ENCODE measurements around the gene ADAMTS2. TPM values are rescaled to one million over a fixed set of nuclear protein-coding genes. Genes with fewer than 3 reads are reported as not detected.

The ADAMTS2 gene
- total RNA-seq, 1 experiment from 2014 or later: not detected

GRCh38 chr5:179166886-179167841 is 178.1 kb downstream of the ADAMTS2 start:
- H3K4me1 ChIP-seq (ENCODE audit: insufficient read depth, low read length): no peaks in the 10 kb centered on the region
- H3K4me2 ChIP-seq (ENCODE audit: low read length): peak overlapping the region; percentile 66
- no peaks in the 10 kb centered on the region for H3F3A ChIP-seq (ENCODE audit: low read length, unreplicated experiment)
- no peaks in the 10 kb centered on the region for H3K9me2 ChIP-seq (replicated peaks; ENCODE audit: low read length)
- BruUV-seq (replicated peaks): no TSS peak
- H3K27me3 ChIP-seq (ENCODE audit: low read length): no peaks in the 10 kb centered on the region
- no peaks in the 10 kb centered on the region for H3K36me3 ChIP-seq (ENCODE audit: low read depth, low read length)
- H3K4me3 ChIP-seq (ENCODE audit: low read length): no peak overlapping the region; the same call in 1 of the 2 replicates
- ATAC-seq: peak; percentile 72
- no peaks in the 10 kb centered on the region for H4K20me1 ChIP-seq (ENCODE audit: low read length)
- intact Hi-C loops (cut with micrococcal nuclease): loop anchor here (5.0 kb wide), 1 partner anchor 325 kb away; no protein-coding TSS in a partner anchor
- peak; percentile 38 for DNase-seq
- no peak overlapping the region for H3K27ac ChIP-seq (ENCODE audit: low read length)
- no peaks in the 10 kb centered on the region for H3K79me2 ChIP-seq (ENCODE audit: low read length)
- ChIA-PET CTCF (interaction anchor here (0.8 kb wide), 1 partner anchor 237 kb away, joined by 3 read pairs; no protein-coding TSS in a partner anchor), POLR2A (ENCODE audit: unreplicated experiment) (no interaction called here)
- H3K9me3 ChIP-seq (ENCODE audit: low read length): no peaks in the 10 kb centered on the region
- no peak overlapping the region for H2AFZ ChIP-seq (ENCODE audit: low read length)
- H3K9ac ChIP-seq (ENCODE audit: low read length): no peak overlapping the region
- TF ChIP-seq EZH2phosphoT487 (IDR thresholded peaks at IDR 0.05; ENCODE audit: borderline replicate concordance, low read length) (no peak), CTCF (conservative IDR thresholded peaks at IDR 0.05; ENCODE audit: low read depth, low read length) (peak; percentile 84), EZH2 (IDR thresholded peaks at IDR 0.05; ENCODE audit: low read length, unreplicated experiment) (no peak)

GRCh38 chr5:179166171-179166885 is 178.9 kb downstream of the ADAMTS2 start:
- H3F3A ChIP-seq (ENCODE audit: low read length, unreplicated experiment): no peaks in the 10 kb centered on the region
- H3K4me3 ChIP-seq (ENCODE audit: low read length): no peak overlapping the region
- ChIA-PET POLR2A (ENCODE audit: unreplicated experiment) (interaction anchor here (0.6 kb wide), 1 partner anchor 52 kb away, joined by 6 read pairs; no protein-coding TSS in a partner anchor), CTCF (no interaction called here)
- ATAC-seq: no peak
- no peak overlapping the region for H3K4me2 ChIP-seq (ENCODE audit: low read length)
- no peak for DNase-seq
- intact Hi-C loops (cut with micrococcal nuclease): loop anchor here (5.0 kb wide), 1 partner anchor 326 kb away; no protein-coding TSS in a partner anchor
- no peaks in the 10 kb centered on the region for H3K9me2 ChIP-seq (replicated peaks; ENCODE audit: low read length)
- H3K36me3 ChIP-seq (ENCODE audit: low read depth, low read length): no peaks in the 10 kb centered on the region
- no peak overlapping the region for H3K9ac ChIP-seq (ENCODE audit: low read length)
- no TSS peak for BruUV-seq (replicated peaks)
- H3K4me1 ChIP-seq (ENCODE audit: insufficient read depth, low read length): no peaks in the 10 kb centered on the region
- H3K27ac ChIP-seq (ENCODE audit: low read length): no peak overlapping the region
- TF ChIP-seq EZH2phosphoT487 (IDR thresholded peaks at IDR 0.05; ENCODE audit: borderline replicate concordance, low read length) (no peak), EZH2 (IDR thresholded peaks at IDR 0.05; ENCODE audit: low read length, unreplicated experiment) (no peak), CTCF (conservative IDR thresholded peaks at IDR 0.05; ENCODE audit: low read depth, low read length) (no peak)
- H2AFZ ChIP-seq (ENCODE audit: low read length): no peak overlapping the region
- H3K79me2 ChIP-seq (ENCODE audit: low read length): no peaks in the 10 kb centered on the region
- H3K9me3 ChIP-seq (ENCODE audit: low read length): no peaks in the 10 kb centered on the region
- no peaks in the 10 kb centered on the region for H4K20me1 ChIP-seq (ENCODE audit: low read length)
- H3K27me3 ChIP-seq (ENCODE audit: low read length): no peaks in the 10 kb centered on the region
